Measurements from ENCODE around the gene LYRM7. TPM values are rescaled to one million over a fixed set of nuclear protein-coding genes. Genes with fewer than 3 reads are reported as not detected.
"Not testable (repeated sequence)": the region's sequence is repeated elsewhere in the genome, so short reads cannot be mapped to it uniquely, and the experiment has no call there.

The LYRM7 gene
- 14.0 and 20.3 TPM in 2 replicates for total RNA-seq

DNA sequence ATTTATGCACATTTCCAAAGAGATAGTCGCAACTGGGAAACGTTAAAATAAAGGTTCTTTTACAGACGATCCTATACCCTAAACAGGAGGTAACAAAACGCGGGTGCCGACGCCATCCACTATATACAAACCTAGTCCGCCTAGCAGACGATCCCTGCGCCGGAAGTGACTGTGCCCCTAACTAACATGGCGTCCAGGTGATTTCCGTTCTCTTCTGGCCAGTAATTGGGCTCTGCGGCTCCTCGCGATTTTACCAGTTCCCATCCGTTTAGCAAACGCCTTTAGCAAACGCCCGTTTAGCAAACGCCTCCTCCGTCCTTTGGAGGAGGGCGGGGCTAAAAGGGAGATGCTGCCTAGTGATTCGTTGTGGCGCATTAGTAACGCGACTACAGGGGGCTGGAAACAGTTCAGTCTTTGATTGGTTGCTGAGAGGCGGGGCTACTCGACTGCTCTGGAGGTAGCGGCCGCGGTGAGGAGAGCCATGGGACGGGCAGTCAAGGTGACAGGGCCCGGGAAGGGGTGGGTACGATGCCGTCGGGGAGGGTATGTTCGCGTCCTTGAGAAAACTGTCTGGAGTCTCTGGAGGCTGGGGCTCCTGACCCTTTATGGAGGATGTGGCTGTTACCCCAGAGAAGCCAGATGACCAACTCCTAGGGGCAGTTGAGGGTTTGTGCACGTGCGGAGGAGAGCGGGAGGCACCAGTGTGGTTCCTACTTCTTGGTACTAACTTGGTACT, at the start of gene LYRM7:
Gene LYRM7, plus strand, starts transcription at position 405 of the 736 bp plus-strand sequence. Its CDS starts 77 bp downstream, at position 482.
- peak; percentile 97 for DNase-seq (ENCODE audit: low spot score)
- no peaks in the 10 kb centered on the region for H3K27me3 Mint-ChIP-seq (ENCODE audit: low read depth)
- peak within 1 kb of the TSS; percentile 99 for H3K4me3 Mint-ChIP-seq (ENCODE audit: low read depth)
- H3K4me1 Mint-ChIP-seq (ENCODE audit: low read depth) = peaks cover 34% of the 10 kb centered on the region
- peak within 1 kb of the TSS; percentile 95 for H3K27ac Mint-ChIP-seq
- no peaks in the 10 kb centered on the region for H3K36me3 Mint-ChIP-seq (ENCODE audit: low read depth)
- no peaks in the 10 kb centered on the region for H3K9me3 Mint-ChIP-seq
- intact Hi-C loops (cut with micrococcal nuclease) = loop anchor here (1.0 to 2.0 kb wide), 6 partner anchors 39 to 464 kb away; partner anchors contain the start of gene RAPGEF6

GRCh38 chr5:131127244-131127643, 43.5 kb upstream of the LYRM7 start:
- H3K4me3 Mint-ChIP-seq (ENCODE audit: low read depth); DNase-seq (ENCODE audit: low spot score); H3K36me3 Mint-ChIP-seq (ENCODE audit: low read depth); intact Hi-C loops (cut with micrococcal nuclease); H3K27me3 Mint-ChIP-seq (ENCODE audit: low read depth); H3K27ac Mint-ChIP-seq; H3K4me1 Mint-ChIP-seq (ENCODE audit: low read depth): not testable (repeated sequence)
- H3K9me3 Mint-ChIP-seq = peaks cover 29% of the 10 kb centered on the region

- Mint-ChIP-seq H3K4me3 (ENCODE audit: low read depth) (no peak overlapping the region), H3K4me1 (ENCODE audit: low read depth) (no peaks in the 10 kb centered on the region), H3K27me3 (ENCODE audit: low read depth) (peaks cover 3% of the 10 kb centered on the region), H3K27ac (no peak overlapping the region), H3K9me3 (peaks cover 28% of the 10 kb centered on the region), H3K36me3 (ENCODE audit: low read depth) (no peaks in the 10 kb centered on the region)
- no peak for DNase-seq (ENCODE audit: low spot score)
- intact Hi-C loops (cut with micrococcal nuclease) = no loop called here
Measured at GRCh38 chr5:131129306-131129705, 41.4 kb upstream of the LYRM7 start.

DNA sequence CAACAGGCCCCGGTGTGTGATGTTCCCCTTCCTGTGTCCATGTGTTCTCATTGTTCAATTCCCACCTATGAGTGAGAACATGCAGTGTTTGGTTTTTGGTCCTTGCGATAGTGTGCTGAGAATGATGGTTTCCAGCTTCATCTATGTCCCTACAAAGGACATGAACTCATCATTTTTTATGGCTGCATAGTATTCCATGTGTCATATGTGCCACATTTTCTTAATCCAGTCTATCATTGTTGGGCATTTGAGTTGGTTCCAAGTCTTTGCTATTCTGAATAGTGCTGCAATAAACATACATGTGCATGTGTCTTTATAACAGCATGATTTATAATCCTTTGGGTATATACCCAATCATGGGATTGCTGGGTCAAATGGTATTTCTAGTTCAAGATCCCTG, 37.7 kb upstream of the LYRM7 start:
- H3K27me3 Mint-ChIP-seq (ENCODE audit: low read depth); H3K9me3 Mint-ChIP-seq; H3K27ac Mint-ChIP-seq; H3K4me3 Mint-ChIP-seq (ENCODE audit: low read depth); DNase-seq (ENCODE audit: low spot score); H3K4me1 Mint-ChIP-seq (ENCODE audit: low read depth); intact Hi-C loops (cut with micrococcal nuclease); H3K36me3 Mint-ChIP-seq (ENCODE audit: low read depth): not testable (repeated sequence)

- H3K27me3 Mint-ChIP-seq (ENCODE audit: low read depth); H3K27ac Mint-ChIP-seq; DNase-seq (ENCODE audit: low spot score); H3K4me1 Mint-ChIP-seq (ENCODE audit: low read depth); H3K9me3 Mint-ChIP-seq; H3K4me3 Mint-ChIP-seq (ENCODE audit: low read depth); intact Hi-C loops (cut with micrococcal nuclease); H3K36me3 Mint-ChIP-seq (ENCODE audit: low read depth): not testable (repeated sequence)
Measured at GRCh38 chr5:131138406-131138805, 32.3 kb upstream of the LYRM7 start.

- intact Hi-C loops (cut with micrococcal nuclease) = no loop called here
- peaks cover 4% of the 10 kb centered on the region for H3K27me3 Mint-ChIP-seq (ENCODE audit: low read depth)
- DNase-seq (ENCODE audit: low spot score) = no peak
- no peak overlapping the region for H3K4me3 Mint-ChIP-seq (ENCODE audit: low read depth)
- H3K36me3 Mint-ChIP-seq (ENCODE audit: low read depth) = no peaks in the 10 kb centered on the region
- H3K4me1 Mint-ChIP-seq (ENCODE audit: low read depth) = no peaks in the 10 kb centered on the region
- H3K9me3 Mint-ChIP-seq = peaks cover 6% of the 10 kb centered on the region
- H3K27ac Mint-ChIP-seq = no peak overlapping the region
Measured at GRCh38 chr5:131139321-131139720, 31.4 kb upstream of the LYRM7 start.

DNA sequence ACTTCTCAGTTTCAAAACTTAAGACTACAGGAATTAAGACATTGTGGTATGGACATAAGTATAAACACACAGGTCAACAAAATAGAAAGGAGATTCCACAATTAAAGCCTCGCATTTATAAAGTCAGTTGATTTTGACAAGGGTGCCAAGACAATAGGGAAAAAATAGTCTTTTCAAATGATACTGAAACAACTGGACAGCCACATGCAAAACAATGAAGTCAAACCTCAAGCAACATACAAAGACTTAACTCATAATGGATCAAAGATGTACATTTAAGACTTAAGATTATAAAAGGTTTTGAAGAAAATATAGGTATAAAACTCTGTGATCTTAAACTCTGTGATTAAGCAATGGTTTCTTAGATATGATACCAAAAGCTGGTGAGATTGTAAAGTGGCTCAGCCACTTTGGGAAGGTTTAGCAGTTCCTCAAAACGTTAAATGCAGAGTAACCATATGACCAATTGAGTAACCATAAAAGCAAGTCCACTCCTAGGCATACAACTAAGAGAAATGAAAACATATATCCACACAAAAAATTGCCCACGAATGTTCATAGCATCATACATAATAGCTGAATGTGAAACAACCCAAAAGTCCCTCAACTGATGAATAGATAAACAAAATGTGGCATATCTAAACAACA, 27.6 kb upstream of the LYRM7 start:
- intact Hi-C loops (cut with micrococcal nuclease) = no loop called here
- no peak for DNase-seq (ENCODE audit: low spot score)
- Mint-ChIP-seq H3K4me3 (ENCODE audit: low read depth) (no peak overlapping the region), H3K36me3 (ENCODE audit: low read depth) (no peaks in the 10 kb centered on the region), H3K27ac (no peak overlapping the region), H3K9me3 (peaks cover 6% of the 10 kb centered on the region), H3K27me3 (ENCODE audit: low read depth) (peaks cover 4% of the 10 kb centered on the region), H3K4me1 (ENCODE audit: low read depth) (no peaks in the 10 kb centered on the region)

DNA sequence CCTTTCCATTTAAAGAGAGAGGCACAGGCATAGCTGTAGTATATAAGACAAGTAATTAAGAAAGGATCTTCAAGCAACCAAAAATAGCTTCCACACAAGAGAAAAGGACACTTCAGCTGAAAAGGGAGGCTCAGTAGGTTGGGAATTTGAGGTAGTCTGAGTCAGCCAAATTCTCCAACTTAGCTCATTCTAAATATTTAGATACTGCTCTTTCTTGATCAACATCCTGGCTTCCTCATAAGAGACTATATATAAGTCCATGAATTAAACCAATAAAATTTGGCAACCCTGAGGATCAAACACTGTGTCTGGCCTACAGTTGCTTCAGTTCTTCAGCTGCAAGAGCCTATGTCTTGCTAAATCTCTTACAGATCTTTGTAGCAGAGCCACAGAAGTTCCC, 23.5 kb upstream of the LYRM7 start:
- DNase-seq (ENCODE audit: low spot score) = no peak
- H3K27me3 Mint-ChIP-seq (ENCODE audit: low read depth) = peaks cover 2% of the 10 kb centered on the region
- H3K9me3 Mint-ChIP-seq = no peaks in the 10 kb centered on the region
- H3K36me3 Mint-ChIP-seq (ENCODE audit: low read depth) = no peaks in the 10 kb centered on the region
- H3K4me1 Mint-ChIP-seq (ENCODE audit: low read depth) = no peaks in the 10 kb centered on the region
- no peak overlapping the region for H3K27ac Mint-ChIP-seq
- intact Hi-C loops (cut with micrococcal nuclease) = no loop called here
- no peak overlapping the region for H3K4me3 Mint-ChIP-seq (ENCODE audit: low read depth)

- Mint-ChIP-seq H3K9me3 (no peaks in the 10 kb centered on the region), H3K4me1 (ENCODE audit: low read depth) (no peaks in the 10 kb centered on the region), H3K27ac (no peak overlapping the region), H3K4me3 (ENCODE audit: low read depth) (no peak overlapping the region), H3K36me3 (ENCODE audit: low read depth) (peaks cover 4% of the 10 kb centered on the region), H3K27me3 (ENCODE audit: low read depth) (peaks cover 2% of the 10 kb centered on the region)
- no peak for DNase-seq (ENCODE audit: low spot score)
- intact Hi-C loops (cut with micrococcal nuclease) = no loop called here
Measured at GRCh38 chr5:131148835-131149234, 21.9 kb upstream of the LYRM7 start.

- DNase-seq (ENCODE audit: low spot score) = no peak
- Mint-ChIP-seq H3K27ac (no peak overlapping the region), H3K4me1 (ENCODE audit: low read depth) (no peaks in the 10 kb centered on the region), H3K36me3 (ENCODE audit: low read depth) (peaks cover 7% of the 10 kb centered on the region), H3K4me3 (ENCODE audit: low read depth) (no peak overlapping the region), H3K9me3 (no peaks in the 10 kb centered on the region), H3K27me3 (ENCODE audit: low read depth) (no peaks in the 10 kb centered on the region)
- intact Hi-C loops (cut with micrococcal nuclease) = no loop called here
Measured at GRCh38 chr5:131150408-131150807, 20.3 kb upstream of the LYRM7 start.

GRCh38 chr5:131151216-131151615, 19.5 kb upstream of the LYRM7 start:
- DNase-seq (ENCODE audit: low spot score) = no peak
- Mint-ChIP-seq H3K36me3 (ENCODE audit: low read depth) (peaks cover 15% of the 10 kb centered on the region), H3K4me3 (ENCODE audit: low read depth) (no peak overlapping the region), H3K27me3 (ENCODE audit: low read depth) (no peaks in the 10 kb centered on the region), H3K4me1 (ENCODE audit: low read depth) (no peaks in the 10 kb centered on the region), H3K9me3 (no peaks in the 10 kb centered on the region), H3K27ac (no peak overlapping the region)
- intact Hi-C loops (cut with micrococcal nuclease) = no loop called here

DNA sequence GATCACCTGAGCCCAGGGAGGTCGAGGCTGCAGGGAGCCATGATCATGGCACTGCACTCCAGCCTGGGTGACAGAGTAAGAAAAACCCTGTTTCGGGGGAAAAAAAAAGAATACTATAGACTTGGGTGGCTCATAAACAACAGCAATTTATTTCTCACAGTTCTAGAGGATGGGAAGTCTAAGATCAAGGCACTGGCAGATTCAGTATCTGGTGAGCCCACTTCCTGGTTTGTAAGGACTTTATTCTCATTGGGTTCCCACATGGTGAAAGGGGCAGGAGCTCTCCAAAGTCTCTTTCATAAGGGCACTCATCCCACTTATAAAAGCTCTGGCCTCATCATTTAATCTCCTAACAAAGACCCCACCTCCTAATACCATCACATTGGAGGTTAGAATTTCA, 14.4 kb upstream of the LYRM7 start:
- Mint-ChIP-seq H3K36me3 (ENCODE audit: low read depth) (peaks cover 62% of the 10 kb centered on the region), H3K4me3 (ENCODE audit: low read depth) (no peak overlapping the region), H3K27me3 (ENCODE audit: low read depth) (no peaks in the 10 kb centered on the region), H3K4me1 (ENCODE audit: low read depth) (peaks cover 10% of the 10 kb centered on the region), H3K27ac (no peak overlapping the region), H3K9me3 (no peaks in the 10 kb centered on the region)
- intact Hi-C loops (cut with micrococcal nuclease) = no loop called here
- no peak for DNase-seq (ENCODE audit: low spot score)

GRCh38 chr5:131156957-131157356, 13.8 kb upstream of the LYRM7 start:
- Mint-ChIP-seq H3K36me3 (ENCODE audit: low read depth) (peaks cover 67% of the 10 kb centered on the region), H3K9me3 (no peaks in the 10 kb centered on the region), H3K4me1 (ENCODE audit: low read depth) (peaks cover 15% of the 10 kb centered on the region), H3K27ac (no peak overlapping the region), H3K4me3 (ENCODE audit: low read depth) (no peak overlapping the region), H3K27me3 (ENCODE audit: low read depth) (no peaks in the 10 kb centered on the region)
- no peak for DNase-seq (ENCODE audit: low spot score)
- intact Hi-C loops (cut with micrococcal nuclease) = no loop called here

Measured in activated T-helper 2 cell treated with anti-CD3 and anti-CD28 coated beads, Interferon-gamma antibody, Interleukin-2, Interleukin-4, amounts not matched to agents 10 μg/mL and 5 μg/mL and 100 μg/mL, durations not matched to agents 14 hours and 24 hours and 36 hours (primary cell).